Fibroblast of villous mesenchyme (primary cell): Measurements from ENCODE around the gene TGFBRAP1. TPM values are rescaled to one million over a fixed set of nuclear protein-coding genes. Genes with fewer than 3 reads are reported as not detected.

ENCODE experiments used
- DNase-seq: peaks from one replicate; pipeline ENCODE4 v3.0.0-alpha.2; 2010; ENCODE audit warnings: low read depth
- H3K4me3 ChIP-seq: 2 replicates; pipeline ENCODE4 v1.5.1; 2011; ENCODE audit warnings: low read depth, mild to moderate bottlenecking, low read length
- total RNA-seq: library from RNA; depleted of rRNA; stranded (reverse); fragments of >200 nt; gene quantifications from 2 replicates; pipeline ENCODE4 v1.2.3, GENCODE V29; 2012
- TF ChIP-seq, protein P1 (sequence below): IDR thresholded peaks from 2 replicates; pipeline ENCODE4 v1.5.1; 2012; ENCODE audit warnings: low read depth, mild to moderate bottlenecking, low read length; ENCODE audit not compliant: insufficient read depth

Gene TGFBRAP1
- total RNA-seq, 1 donor, result 29.4 TPM

- DNase-seq, result no peak
- TF ChIP-seq, protein P1, sequence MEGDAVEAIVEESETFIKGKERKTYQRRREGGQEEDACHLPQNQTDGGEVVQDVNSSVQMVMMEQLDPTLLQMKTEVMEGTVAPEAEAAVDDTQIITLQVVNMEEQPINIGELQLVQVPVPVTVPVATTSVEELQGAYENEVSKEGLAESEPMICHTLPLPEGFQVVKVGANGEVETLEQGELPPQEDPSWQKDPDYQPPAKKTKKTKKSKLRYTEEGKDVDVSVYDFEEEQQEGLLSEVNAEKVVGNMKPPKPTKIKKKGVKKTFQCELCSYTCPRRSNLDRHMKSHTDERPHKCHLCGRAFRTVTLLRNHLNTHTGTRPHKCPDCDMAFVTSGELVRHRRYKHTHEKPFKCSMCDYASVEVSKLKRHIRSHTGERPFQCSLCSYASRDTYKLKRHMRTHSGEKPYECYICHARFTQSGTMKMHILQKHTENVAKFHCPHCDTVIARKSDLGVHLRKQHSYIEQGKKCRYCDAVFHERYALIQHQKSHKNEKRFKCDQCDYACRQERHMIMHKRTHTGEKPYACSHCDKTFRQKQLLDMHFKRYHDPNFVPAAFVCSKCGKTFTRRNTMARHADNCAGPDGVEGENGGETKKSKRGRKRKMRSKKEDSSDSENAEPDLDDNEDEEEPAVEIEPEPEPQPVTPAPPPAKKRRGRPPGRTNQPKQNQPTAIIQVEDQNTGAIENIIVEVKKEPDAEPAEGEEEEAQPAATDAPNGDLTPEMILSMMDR, result no peak
- no peak overlapping the region for H3K4me3 ChIP-seq
Observed at GRCh38 chr2:105237045-105237765, 92.3 kb downstream of the TGFBRAP1 start.

- DNase-seq, result no peak
- TF ChIP-seq, protein P1, result no peak
- no peak overlapping the region for H3K4me3 ChIP-seq
Observed at GRCh38 chr2:105236060-105236424, 93.5 kb downstream of the TGFBRAP1 start.

DNA sequence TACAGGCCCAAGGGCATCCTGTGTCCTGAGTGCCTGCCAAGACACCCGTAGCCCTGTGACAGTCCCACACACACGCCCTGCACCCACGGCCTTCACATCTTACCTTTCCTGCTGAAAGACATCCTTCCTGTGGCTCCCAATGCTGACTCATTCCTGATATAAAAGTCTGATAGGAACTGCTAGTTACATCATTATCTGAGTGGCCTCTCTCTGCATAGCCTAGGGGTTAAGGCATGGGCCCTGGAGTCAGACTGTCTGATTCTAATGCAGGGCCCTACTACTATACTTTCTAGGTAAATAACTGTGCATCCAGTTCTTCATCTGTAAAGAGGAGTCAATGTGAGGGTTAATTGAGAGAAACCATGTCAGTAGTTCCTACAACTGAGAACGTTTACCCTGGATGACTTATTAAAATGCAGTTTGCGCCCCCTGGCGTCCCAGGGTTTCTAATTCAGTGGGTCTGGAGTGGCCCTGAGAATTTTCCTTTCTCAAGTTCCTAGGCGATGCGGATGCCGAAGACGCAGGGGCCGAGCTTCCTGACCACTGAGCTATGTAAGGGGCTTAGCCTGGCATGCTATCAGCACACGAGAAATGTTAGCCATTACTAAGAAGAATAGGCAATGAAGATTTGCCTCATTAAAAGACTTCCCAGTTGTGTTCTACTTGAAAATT lies 94.0 kb downstream of the TGFBRAP1 start:
- H3K4me3 ChIP-seq, result no peak overlapping the region
- peak; percentile 87 for DNase-seq
- TF ChIP-seq, protein P1, result peak; percentile 78

DNA sequence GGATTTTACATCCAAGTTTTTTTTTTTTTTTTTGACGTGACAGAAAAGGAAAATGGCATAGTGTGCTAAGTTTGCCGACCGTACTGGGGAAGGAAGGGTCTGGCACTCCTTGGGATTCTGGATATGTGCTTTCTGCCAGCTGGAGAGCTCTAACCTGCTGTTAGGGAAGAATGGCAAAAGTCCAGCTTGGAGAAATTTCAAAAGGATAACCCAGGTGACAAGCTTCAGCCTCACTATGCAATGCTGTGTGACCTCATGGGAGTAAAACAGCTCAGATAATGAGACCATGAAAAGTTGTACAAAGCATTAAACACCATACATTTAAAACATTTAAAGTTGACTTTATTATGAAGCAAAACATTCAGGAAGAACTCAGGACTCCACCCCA lies 98.3 kb downstream of the TGFBRAP1 start:
- DNase-seq, result no peak
- no peak overlapping the region for H3K4me3 ChIP-seq
- TF ChIP-seq, protein P1, result no peak

DNA sequence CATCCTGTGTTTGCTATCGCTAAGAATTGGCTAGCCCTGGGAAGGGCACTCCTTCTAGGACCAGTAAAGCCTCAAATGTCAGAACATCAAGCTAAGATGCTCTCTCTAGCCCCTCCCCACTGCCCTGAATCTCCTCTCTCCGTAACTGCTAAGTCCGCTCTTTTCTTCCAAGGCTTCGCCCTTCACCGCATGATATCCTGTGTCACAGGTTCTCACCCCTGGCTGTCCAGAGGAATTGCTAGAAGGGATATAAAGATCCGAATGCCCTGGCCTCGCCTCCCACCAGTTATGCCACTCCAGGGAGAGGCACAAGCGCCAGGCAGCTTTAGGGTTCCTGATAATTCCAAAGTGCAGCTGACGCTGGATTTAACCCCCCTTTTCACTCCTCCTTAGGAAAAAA lies 105.1 kb downstream of the TGFBRAP1 start:
- TF ChIP-seq, protein P1, result no peak
- H3K4me3 ChIP-seq, result no peak overlapping the region
- DNase-seq, result no peak

DNA sequence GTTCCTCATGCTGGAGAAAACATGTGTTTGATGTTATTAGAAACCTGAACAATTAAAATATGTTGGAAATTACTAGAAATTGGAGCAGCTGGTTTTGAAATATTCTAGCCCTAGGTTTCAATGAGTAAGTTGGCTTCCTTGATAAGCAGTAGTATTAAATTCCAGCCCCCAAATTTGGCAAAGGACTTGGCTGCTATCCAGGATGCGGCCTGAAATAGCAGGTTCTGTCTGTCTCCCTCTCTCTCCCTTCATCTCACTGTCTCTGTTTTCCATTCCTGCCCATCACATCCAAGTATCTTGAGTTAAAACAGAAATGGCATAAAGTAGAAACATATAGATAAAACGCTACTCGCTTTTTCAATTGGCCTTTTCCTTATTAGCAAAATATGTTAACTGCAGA lies 108.9 kb downstream of the TGFBRAP1 start:
- TF ChIP-seq, protein P1, result no peak
- no peak overlapping the region for H3K4me3 ChIP-seq
- DNase-seq, result no peak
